GM21717 (cell line): ENCODE data around the gene CXorf49B.

Experiments used
- ATAC-seq: cut with Tn5 transposase; IDR thresholded peaks from one replicate; pipeline ENCODE4 v1.9.1; 2021; ENCODE audit warnings: mild to moderate bottlenecking, moderate library complexity; ENCODE audit not compliant: unreplicated experiment

Gene CXorf49B

DNA sequence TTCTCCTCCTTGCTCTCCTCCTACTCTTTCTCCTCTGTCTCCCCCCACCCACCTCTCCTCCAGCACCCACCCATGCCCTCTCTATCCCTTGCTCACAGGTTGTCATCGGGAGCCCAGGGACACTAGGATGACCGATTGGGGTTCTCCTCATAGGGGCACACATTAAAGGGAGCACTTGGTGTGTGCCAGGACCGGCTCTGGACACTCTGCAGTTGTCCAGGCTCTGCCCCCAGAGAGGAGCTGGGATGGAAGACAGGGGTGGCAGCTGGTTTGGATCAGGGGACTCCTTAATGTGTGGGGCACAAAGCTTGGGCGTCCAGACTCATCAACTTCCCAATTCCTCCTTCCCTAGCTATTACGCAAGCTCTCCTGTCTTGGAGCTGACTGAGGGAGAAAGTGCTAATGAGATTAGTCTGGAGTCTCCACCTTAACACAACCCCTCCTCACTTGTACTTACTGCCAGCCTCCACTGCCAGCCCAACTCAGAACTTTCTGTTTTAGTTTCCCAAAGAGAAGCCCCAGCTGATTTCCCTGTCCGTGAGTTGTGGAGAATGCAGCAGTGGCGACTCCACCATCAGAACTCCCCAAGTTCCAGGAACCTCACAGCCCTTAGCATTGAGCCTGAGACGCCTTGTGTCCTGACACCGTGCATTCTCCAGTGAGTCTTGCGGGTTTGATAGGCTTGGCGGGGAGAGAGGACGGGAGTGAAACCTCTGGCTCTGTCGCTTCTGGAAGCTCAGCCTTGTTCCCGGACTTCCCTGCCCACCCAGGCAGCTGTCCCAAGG is 52.2 kb downstream of the CXorf49B start:
- ATAC-seq: no peak

DNA sequence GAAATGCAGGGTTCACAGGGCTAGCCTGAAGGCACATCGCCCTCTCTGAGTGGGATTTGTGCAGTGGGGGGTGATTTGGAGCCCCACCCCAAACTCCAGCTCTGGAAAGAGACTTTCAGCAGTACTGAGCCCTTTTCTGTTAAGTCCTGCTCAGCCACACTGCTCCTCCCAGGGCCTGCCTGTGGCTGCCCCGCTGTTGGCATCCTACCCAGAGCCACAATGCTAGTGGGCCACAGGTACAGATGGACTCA is 52.7 kb downstream of the CXorf49B start:
- ATAC-seq: no peak
